ENCODE measurements around the gene FAM151B. TPM values are rescaled to one million over a fixed set of nuclear protein-coding genes. Genes with fewer than 3 reads are reported as not detected.
"Not testable (repeated sequence)": the region's sequence is repeated elsewhere in the genome, so short reads cannot be mapped to it uniquely, and the experiment has no call there.

The FAM151B gene
- 0.22 TPM in 1 of 2 replicates, not detected in the other for total RNA-seq

DNA sequence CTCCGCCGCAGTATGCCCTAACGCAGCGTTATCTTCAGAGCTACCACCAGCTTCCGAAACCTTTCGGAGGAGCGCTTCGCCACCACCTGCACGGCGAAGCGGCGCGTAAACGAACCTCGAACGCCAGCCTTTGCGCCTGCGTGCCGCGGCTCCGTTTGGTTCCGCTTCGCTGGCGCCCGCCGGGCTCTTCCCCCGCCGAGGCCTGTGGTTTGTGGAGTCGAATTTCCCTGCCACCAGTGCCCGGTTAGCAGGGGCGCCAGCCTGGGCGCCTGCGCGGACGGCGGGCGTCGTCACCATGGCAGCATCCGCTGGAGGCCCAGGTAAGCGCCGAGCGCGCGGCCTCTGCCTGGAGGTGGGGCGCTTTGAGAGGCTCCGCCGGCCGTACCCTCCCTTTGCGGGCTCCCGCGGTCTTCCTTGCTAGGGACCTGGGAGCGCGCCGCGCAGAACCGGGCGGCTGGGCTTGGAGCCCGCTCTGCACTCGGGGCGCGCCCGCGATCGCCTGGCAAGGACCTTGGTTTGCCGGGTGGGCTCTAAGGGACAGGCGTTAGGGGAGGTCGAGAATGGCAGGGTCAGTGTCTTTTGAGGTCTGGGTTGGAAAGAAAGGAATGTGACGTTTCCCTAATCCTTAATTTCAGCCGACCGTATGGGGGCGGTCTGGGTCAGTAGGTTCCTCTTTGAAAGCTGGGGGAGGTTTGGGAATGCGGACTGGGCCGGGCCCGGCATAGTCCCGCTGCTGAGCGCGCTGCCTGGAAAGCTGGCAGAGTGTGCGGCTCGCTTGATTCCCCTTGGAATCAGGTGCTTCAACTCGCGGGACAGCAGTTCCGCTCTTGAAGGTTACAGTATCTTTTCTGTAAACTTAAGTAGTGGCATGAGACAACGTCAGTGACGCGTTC is at the start of gene FAM151B:
FAM151B (plus strand) TSS at position 272 of the 893 bp plus-strand sequence; CDS start at position 296, 24 bp downstream.
- intact Hi-C loops (cut with micrococcal nuclease): loop anchor here (5.0 kb wide), 1 partner anchor 81 kb away; the partner anchor contains the start of gene ZFYVE16

DNA sequence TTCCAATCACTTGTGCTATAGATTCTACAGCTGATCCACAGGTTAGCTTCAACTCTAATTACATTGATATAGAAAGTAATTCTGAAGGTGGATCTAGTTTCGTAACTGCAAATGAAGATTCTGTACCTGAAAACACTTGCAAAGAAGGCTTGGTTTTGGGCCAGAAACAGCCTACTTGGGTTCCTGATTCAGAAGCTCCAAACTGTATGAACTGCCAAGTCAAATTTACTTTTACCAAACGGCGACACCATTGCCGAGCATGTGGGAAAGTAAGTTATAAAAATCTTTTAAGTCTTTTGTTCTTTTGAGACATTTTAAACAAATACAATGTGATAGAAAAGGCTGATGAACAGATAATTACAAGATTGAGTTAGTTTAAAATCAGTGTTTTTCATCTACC is 49.2 kb upstream of the FAM151B start:
- intact Hi-C loops (cut with micrococcal nuclease): no loop called here

- intact Hi-C loops (cut with micrococcal nuclease): no loop called here
These were observed 48.7 kb upstream of the FAM151B start for GRCh38 chr5:80439213-80439612.

DNA sequence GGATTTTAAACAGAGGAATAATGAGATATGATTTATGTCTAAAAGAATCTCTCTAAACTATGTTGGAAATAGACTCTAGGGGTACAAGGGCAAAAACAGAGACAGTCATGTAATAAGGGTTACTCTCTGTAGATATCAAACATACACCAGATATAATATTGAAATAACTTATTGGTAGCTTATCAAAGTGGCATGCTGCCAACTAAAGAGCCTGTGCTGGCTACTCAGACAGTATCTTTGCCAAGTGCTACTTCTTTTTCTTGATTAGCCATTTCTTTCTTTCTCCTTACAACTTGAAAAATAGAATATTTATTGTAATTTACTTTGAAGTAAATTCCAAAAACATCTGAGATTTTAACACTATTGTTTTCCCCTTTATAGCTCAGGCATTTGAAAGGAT is 45.2 kb upstream of the FAM151B start:
- intact Hi-C loops (cut with micrococcal nuclease): no loop called here

- intact Hi-C loops (cut with micrococcal nuclease): no loop called here
These were observed 34.5 kb upstream of the FAM151B start for GRCh38 chr5:80453366-80453765.

DNA sequence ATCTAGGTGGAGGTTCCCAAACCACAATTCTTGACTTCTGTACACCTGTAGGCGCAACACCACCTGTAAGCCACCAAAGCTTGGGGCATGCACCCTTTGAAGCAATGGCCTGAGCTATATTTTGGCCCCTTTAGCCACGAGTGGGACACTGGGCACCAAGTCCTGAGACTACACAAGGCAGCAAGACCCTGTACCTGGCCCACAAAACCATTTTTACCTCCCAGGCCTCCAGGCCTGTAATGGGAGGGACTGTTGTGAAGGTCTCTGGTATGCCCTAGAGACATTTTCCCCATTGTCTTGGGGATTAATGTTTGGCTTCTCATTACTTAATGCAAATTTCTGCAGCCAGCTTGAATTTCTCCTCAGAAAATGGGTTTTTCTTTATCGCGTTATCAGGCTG is 24.6 kb upstream of the FAM151B start:
- intact Hi-C loops (cut with micrococcal nuclease): no loop called here

- intact Hi-C loops (cut with micrococcal nuclease): no loop called here
These were observed 21.0 kb upstream of the FAM151B start for GRCh38 chr5:80466669-80467485.

DNA sequence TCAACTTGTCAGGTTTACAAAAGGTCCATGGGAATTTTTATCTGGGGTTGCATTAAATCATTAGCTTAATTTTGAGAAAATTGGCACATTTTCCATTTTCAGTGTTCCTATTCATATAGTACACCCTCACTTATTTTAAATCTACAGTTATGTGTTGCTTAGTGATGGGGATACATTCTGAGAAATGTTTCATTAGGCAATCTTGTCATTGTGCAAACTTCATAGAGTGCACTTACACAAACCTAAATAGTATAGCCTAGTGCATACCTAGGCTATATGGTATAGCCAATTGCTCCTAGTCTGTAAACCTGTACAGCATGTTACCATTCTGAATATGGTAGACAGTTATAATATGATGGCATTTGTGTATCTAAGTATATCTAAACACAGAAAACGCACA is 19.8 kb upstream of the FAM151B start:
- intact Hi-C loops (cut with micrococcal nuclease): no loop called here

GRCh38 chr5:80470631-80471030 is 17.3 kb upstream of the FAM151B start:
- intact Hi-C loops (cut with micrococcal nuclease): not testable (repeated sequence)

- intact Hi-C loops (cut with micrococcal nuclease): no loop called here
These were observed 13.0 kb upstream of the FAM151B start for GRCh38 chr5:80474929-80475328.

DNA sequence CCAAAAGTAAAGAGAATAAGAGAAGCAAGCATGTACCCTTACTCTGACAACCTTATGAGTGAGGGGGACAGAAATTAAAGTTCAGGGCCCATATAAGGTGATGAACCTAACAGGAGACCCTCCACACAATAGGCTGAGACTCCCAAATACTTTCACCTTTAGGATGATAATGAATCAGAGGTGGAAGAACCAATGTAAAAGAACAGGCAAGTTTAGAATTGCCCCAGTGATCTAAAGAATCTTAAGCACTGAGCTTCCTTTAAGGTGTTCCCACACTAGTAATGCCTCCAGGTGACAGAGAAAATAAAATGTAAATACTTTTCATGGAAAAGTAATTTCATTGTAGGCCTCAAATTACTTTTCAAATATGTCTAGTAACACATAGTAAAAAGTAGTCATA is 8.2 kb upstream of the FAM151B start:
- intact Hi-C loops (cut with micrococcal nuclease): loop anchor here (5.0 kb wide), 1 partner anchor 628 kb away; no protein-coding TSS in a partner anchor

DNA sequence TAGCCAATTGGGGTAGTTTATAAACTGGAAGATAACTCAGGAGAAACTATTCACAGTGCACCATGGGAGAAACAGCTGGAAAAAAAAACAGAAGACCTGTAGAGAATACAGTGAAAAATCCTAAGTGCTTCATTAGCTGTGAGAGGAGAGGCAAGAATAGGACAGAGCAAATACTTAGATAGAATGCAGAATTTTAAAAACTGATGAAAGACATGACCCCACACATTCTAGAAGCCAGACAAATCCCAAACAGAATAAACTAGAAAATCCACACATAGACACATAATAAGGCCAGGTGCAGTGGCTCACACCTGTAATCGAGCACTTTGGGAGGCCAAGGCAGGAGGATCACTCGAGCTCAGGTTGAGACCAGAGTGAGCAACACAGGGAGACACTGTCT is 7.5 kb upstream of the FAM151B start:
- intact Hi-C loops (cut with micrococcal nuclease): loop anchor here (5.0 kb wide), 1 partner anchor 627 kb away; no protein-coding TSS in a partner anchor

GRCh38 chr5:80481019-80481893 is 6.6 kb upstream of the FAM151B start:
- intact Hi-C loops (cut with micrococcal nuclease): loop anchor here (1.0 to 5.0 kb wide), 6 partner anchors 174 to 820 kb away; partner anchors contain the start of gene ZCCHC9

GRCh38 chr5:80482578-80482977 is 5.3 kb upstream of the FAM151B start:
- intact Hi-C loops (cut with micrococcal nuclease): loop anchor here (5.0 kb wide), 1 partner anchor 625 kb away; no protein-coding TSS in a partner anchor

DNA sequence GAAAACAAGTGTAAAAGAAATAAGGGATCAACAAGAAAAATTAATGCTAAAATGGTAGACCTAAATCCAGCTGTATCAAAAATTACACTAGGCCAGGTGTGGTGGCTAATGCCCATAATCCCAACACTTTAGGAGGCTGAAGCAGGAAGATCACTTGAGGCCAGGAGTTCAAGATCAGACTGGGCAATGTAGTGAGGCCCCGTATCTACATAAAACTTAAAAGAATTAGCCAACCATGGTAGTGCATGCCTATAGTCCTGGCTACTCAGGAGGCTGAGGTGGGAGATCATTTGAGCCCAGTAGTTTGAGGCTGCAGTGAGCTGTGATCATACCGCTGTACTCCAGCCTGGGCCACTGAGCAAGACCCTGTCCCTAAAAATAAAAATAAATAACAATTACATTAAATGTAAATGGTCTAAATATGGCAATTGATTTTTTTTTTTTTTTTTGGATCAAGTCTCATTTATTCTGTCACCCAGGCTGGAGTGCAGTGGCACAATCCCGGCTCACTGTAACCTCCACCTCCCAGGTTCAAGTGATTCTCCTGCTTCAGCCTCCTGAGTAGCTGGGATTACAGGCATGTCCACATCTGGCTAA is 4.2 kb upstream of the FAM151B start:
- intact Hi-C loops (cut with micrococcal nuclease): loop anchor here (5.0 kb wide), 1 partner anchor 624 kb away; no protein-coding TSS in a partner anchor

GRCh38 chr5:80487444-80487828 is 464 bp upstream of the FAM151B start:
- intact Hi-C loops (cut with micrococcal nuclease): loop anchor here (5.0 kb wide), 1 partner anchor 80 kb away; the partner anchor contains the start of gene ZFYVE16

DNA sequence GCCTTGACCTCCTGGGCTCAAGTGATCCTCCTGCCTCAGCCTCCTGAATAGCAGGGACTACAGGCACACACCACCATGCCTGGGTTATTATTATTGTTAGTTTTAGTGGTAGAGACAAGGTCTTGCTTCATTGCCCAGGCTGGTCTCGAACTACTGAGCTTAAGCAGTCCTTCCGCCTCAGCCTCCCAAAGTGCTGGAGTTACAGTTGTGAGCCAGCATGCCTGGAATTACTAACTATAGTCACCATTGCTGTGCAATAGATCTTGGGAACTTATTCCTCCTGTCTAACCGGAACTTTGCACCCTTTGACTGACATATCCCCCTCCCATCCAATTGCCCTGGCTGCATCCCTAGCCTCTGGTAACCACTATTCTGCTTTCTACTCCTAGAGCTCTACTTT is 3.4 kb downstream of the FAM151B start:
- intact Hi-C loops (cut with micrococcal nuclease): no loop called here

- intact Hi-C loops (cut with micrococcal nuclease): no loop called here
These were observed 4.8 kb downstream of the FAM151B start for GRCh38 chr5:80492741-80493140.

- intact Hi-C loops (cut with micrococcal nuclease): not testable (repeated sequence)
These were observed 5.5 kb downstream of the FAM151B start for GRCh38 chr5:80493443-80493842.

DNA sequence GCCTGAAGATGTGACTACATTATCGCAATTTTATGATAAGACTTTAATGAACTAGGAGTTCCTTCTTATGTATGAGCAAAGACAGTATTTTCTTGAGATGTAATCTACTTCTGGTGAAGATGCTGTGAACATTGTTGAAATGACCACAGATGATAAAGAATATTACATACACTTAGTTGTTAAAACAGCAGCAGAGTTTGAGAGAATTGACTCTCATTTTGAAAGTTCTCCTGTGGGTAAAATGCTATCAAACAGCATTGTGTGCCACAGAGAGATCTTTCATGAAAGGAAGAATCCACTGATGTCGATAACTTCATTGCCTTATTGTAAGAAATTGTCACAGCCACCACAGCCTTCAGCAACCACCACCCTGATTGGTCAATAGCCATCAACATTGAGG is 8.0 kb downstream of the FAM151B start:
- intact Hi-C loops (cut with micrococcal nuclease): no loop called here
